BJ (cell line): ENCODE data around the gene SLC47A1. TPM values are rescaled to one million over a fixed set of nuclear protein-coding genes. Genes with fewer than 3 reads are reported as not detected.

Source experiments
- CTCF ChIA-PET: fragments of 350-600 bp; formaldehyde crosslinking; extraction: SDS; loops from one replicate; lab custom pipeline; 2021; ENCODE audit warnings: antibody characterized with exemption, inconsistent platforms; lab: Yijun Ruan, JAX
- POLR2A ChIA-PET: fragments of 300-600 bp; sonication (Branson Sonifier 250); formaldehyde crosslinking; extraction: SDS; loops from one replicate; lab custom pipeline; 2021; ENCODE audit warnings: antibody characterized with exemption; lab: Charles Lee
- DNase-seq: peaks from one replicate; pipeline ENCODE4 v3.0.0-alpha.2; 2011; ENCODE audit warnings: low read depth
- H3K27me3 ChIP-seq: 2 replicates; pipeline ENCODE4 v1.6.0; 2011; ENCODE audit warnings: low read length; ENCODE audit not compliant: control insufficient read depth, insufficient read depth
- H3K36me3 ChIP-seq: 2 replicates; pipeline ENCODE4 v1.5.1; 2011; ENCODE audit warnings: low read length; ENCODE audit not compliant: control insufficient read depth, insufficient read depth
- H3K4me3 ChIP-seq: 2 replicates; pipeline ENCODE4 v1.5.1; 2011; ENCODE audit warnings: low read depth, mild to moderate bottlenecking, control low read depth, low read length
- CTCF ChIP-seq: IDR thresholded peaks from 2 replicates; pipeline ENCODE4 v1.5.1; 2011; ENCODE audit warnings: low read depth, mild to moderate bottlenecking, control low read depth, inconsistent platforms, low read length, moderate library complexity; ENCODE audit not compliant: insufficient read depth
- polyA plus RNA-seq: library from polyadenylated mRNA; depleted of rRNA; stranded (reverse); fragments of >200 nt; gene quantifications from 2 replicates; pipeline ENCODE4 v1.2.3, GENCODE V29; 2011

The SLC47A1 gene
- polyA plus RNA-seq, 1 experiment, result 0.22 TPM

- CTCF ChIA-PET, result no interaction called here
- Histone ChIP-seq H3K4me3 (no peak overlapping the region), H3K27me3 (peaks cover 4% of the 10 kb centered on the region; the same call in 1 of the 2 replicates), H3K36me3 (no peaks in the 10 kb centered on the region)
- no peak for TF ChIP-seq CTCF
- DNase-seq, result no peak
- POLR2A ChIA-PET, result no interaction called here
These were observed 17.5 kb downstream of the SLC47A1 start for GRCh38 chr17:19551165-19551564.

DNA sequence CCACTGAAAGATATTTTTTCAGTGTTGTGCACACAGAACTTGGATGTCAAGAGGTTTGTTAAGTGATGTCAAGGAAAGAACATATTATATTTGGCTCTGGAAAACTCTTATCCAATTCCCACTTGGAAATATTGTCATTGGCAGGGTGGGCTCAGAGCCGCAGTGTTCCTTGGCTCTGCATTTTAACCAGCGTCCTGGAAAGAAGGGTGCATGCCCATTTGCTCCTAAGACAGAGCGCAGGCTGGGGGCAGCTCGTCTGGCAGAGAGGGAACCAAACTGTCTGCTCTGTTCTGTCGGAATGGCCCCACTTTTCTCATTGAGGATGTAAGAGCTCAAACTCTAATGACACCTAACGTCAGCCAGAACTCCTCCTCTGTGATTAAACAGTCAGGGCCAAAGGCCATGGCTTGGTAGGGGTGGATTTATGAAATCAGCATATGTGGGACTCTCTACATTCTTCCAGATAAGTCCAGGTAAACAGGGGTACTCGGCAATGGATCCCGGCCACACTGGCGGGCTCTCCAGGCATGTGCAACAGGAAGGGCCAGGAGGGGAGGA lies 18.0 kb downstream of the SLC47A1 start:
- H3K36me3 ChIP-seq, result no peaks in the 10 kb centered on the region
- POLR2A ChIA-PET, result no interaction called here
- no peak for TF ChIP-seq CTCF
- CTCF ChIA-PET, result no interaction called here
- no peak for DNase-seq
- H3K27me3 ChIP-seq, result peaks cover 4% of the 10 kb centered on the region; the same call in 1 of the 2 replicates
- H3K4me3 ChIP-seq, result no peak overlapping the region

- H3K27me3 ChIP-seq, result peaks cover 4% of the 10 kb centered on the region; the same call in 1 of the 2 replicates
- DNase-seq, result no peak
- ChIA-PET CTCF (no interaction called here), POLR2A (no interaction called here)
- H3K36me3 ChIP-seq, result no peaks in the 10 kb centered on the region
- no peak overlapping the region for H3K4me3 ChIP-seq
- TF ChIP-seq CTCF, result no peak
These were observed 19.4 kb downstream of the SLC47A1 start for GRCh38 chr17:19553036-19553435.

DNA sequence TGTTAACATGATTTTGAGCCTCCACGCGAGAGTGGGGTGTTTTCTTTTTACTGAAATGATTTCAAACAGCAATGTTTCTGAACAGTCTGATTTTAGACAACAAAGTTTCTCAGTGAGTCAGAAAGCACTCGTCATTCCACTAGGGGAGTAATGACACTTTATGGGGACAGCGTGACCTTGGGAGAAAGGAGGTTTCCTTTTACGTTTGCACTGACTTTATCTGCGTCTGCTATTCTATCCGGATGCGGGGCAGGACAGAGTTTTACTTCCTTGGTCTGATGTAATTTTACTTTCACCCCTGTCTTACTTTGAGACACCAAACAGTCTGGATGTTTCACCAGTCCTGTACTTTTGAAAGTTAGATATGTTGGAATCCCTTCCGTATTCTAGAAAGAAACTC lies 20.7 kb downstream of the SLC47A1 start:
- Histone ChIP-seq H3K27me3 (peaks cover 6% of the 10 kb centered on the region; the same call in 1 of the 2 replicates), H3K4me3 (no peak overlapping the region), H3K36me3 (no peaks in the 10 kb centered on the region)
- ChIA-PET POLR2A (no interaction called here), CTCF (no interaction called here)
- no peak for TF ChIP-seq CTCF
- DNase-seq, result peak; percentile 29

GRCh38 chr17:19555746-19556145 lies 22.1 kb downstream of the SLC47A1 start:
- Histone ChIP-seq H3K36me3 (no peaks in the 10 kb centered on the region), H3K27me3 (peaks cover 6% of the 10 kb centered on the region; the same call in 1 of the 2 replicates), H3K4me3 (no peak overlapping the region)
- CTCF ChIA-PET, result interaction anchor here (0.8 kb wide), 1 partner anchor 122 kb away, joined by 3 read pairs; no protein-coding TSS in a partner anchor
- no peak for DNase-seq
- no peak for TF ChIP-seq CTCF
- POLR2A ChIA-PET, result no interaction called here
